GM12875 (cell line): Measurements from ENCODE around the gene GRB14.

Source experiments
- H3K4me3 ChIP-seq: one replicate; pipeline ENCODE4 v1.5.1; 2011; ENCODE audit warnings: low read depth, low read length, control low read depth
- CTCF ChIP-seq: IDR thresholded peaks from 2 replicates; pipeline ENCODE4 v1.5.1; 2011; ENCODE audit warnings: low read depth, mild to moderate bottlenecking, control low read depth, inconsistent platforms, low read length, moderate library complexity, borderline replicate concordance; ENCODE audit not compliant: insufficient read depth

The GRB14 gene

DNA sequence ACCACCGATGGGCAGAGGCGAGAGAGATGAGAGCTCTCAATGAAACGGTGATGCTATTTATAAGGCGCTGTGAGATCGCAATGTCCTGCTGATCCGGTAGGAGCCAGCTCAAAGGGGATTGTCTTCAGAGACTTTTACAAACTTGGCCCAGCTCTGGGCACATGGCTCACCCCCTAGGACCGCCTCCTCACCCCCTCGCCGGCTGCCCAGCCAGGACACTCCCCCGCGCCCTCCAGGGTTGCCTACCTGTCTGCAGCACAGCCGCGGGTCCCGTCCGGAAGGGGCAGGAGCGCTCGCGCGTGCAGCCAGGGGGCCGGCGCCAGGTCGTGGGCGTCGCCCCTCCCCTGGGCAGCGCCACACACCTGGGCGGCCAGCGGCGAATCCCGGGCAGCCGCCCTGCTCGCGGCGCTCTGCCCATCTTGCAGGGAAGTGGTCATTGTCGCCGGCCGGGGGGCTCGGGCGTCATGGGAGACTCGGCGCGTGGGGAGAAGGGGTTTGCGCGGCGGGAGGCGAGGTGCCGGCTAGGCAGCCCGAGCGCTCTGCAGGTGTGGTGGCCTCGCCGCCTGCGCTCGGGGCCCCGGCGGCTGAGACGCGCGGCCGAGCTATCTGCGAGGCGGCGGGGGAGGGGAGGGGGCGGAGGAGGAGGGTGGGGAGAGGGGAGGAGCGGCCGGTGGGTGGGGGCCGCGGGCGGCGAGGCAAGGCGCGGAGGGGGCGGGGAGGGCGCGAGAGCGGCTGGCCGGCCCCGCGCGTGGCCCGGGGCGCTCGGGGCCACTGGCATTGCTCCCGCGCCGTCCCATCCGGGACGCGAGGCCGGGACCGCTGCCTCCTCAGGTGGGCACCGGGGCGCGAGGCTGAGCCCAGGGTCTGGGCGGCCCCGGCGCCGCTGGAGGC, at the start of gene GRB14:
GRB14 (minus strand) TSS at position 610 of the 891 bp plus-strand sequence; CDS start at position 437, 173 bp downstream.
- H3K4me3 ChIP-seq = no peak within 1 kb of the TSS
- TF ChIP-seq CTCF = no peak

DNA sequence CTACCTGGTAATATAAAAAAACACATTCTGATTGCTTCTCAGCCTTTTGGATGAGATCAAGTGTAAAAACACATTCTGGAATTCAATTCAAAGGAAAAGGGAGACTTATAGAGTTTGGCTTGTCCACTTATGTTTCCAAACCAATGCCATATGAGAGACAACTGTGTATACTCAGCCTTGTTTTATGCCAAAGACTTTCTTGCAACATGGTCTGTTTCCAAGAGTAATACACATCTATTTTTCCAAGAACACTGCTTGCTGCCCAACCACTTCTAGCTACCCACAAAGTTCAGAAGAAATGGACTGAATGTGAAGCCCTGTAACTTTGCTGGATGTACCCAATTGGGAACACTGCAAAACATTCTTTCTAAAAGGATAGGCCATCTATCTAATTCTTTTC, 48.0 kb upstream of the GRB14 start:
- TF ChIP-seq CTCF = no peak
- H3K4me3 ChIP-seq = no peak overlapping the region

GRCh38 chr2:164667566-164667965, 46.3 kb upstream of the GRB14 start:
- H3K4me3 ChIP-seq = no peak overlapping the region
- no peak for TF ChIP-seq CTCF

- no peak overlapping the region for H3K4me3 ChIP-seq
- no peak for TF ChIP-seq CTCF
These were observed 42.8 kb upstream of the GRB14 start for GRCh38 chr2:164664070-164664469.

GRCh38 chr2:164662868-164663631, 41.8 kb upstream of the GRB14 start:
- H3K4me3 ChIP-seq = no peak overlapping the region
- TF ChIP-seq CTCF = no peak

DNA sequence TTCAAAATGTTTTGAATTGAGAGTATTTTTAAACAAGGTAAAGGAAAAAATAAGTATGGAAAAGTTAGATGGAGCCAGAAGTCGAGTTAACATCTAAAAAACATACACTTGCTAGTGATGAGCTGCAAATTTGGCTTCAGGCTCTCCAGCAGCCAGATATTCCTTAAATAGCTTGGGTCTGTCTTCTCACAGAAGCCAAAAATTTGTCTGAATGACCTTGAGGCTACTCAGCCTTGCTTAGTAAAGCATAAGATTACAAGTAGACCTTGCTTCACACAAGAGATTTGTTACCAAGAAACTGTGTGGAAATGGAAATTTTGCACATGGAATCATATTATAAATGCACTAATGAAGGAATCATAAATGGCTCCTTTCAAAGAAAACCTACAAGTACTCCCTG, 40.8 kb upstream of the GRB14 start:
- TF ChIP-seq CTCF = no peak
- H3K4me3 ChIP-seq = no peak overlapping the region
